ENCODE results near the gene G6PD. TPM values are rescaled to one million over a fixed set of nuclear protein-coding genes. Genes with fewer than 3 reads are reported as not detected.

The G6PD gene
- total and polyA plus RNA-seq, 2 of the 4 experiments (the other 2 are of a cell fraction), result 77.1 to 213 TPM

- H3K27ac ChIP-seq (ENCODE audit: insufficient read depth, low read length), result peak overlapping the region; percentile 98
- peak overlapping the region; percentile 89 for H2BK5ac ChIP-seq (ENCODE audit: low read depth, low read length, poor library complexity, severe bottlenecking)
- intact Hi-C loops (cut with micrococcal nuclease) (loop anchor here (1.0 kb wide), 1 partner anchor 37 kb away; the partner anchor contains the start of gene SLC10A3), in situ Hi-C loops (cut with MboI; ENCODE audit: low sequenced_read_pairs) (loop anchor here (25.0 kb wide), 1 partner anchor 1565 kb away; no protein-coding TSS in a partner anchor), dilution Hi-C loops (cut with HindIII; ENCODE audit: low sequenced_read_pairs, unreplicated experiment) (no loop called here)
- H4K8ac ChIP-seq (ENCODE audit: low read depth in 2 of 2, low read length in 2 of 2), result peak overlapping the region; percentile 55 to 95
- H3K23ac ChIP-seq (ENCODE audit: low read depth, low read length), result peak overlapping the region; percentile 84
- H2BK15ac ChIP-seq (ENCODE audit: low read depth, low read length), result peak overlapping the region; percentile 49; the same call in 1 of the 3 replicates
- H3K4me3 ChIP-seq (ENCODE audit: insufficient read depth, low read depth, low read length), result no peak overlapping the region
- H4K91ac ChIP-seq (ENCODE audit: insufficient read depth, low read depth, low read length), result peak overlapping the region; percentile 94
- no peaks in the 10 kb centered on the region for H4K20me1 ChIP-seq (ENCODE audit: insufficient read depth, low read length)
- peak overlapping the region; percentile 99 for H3K18ac ChIP-seq (ENCODE audit: low read depth, low read length)
- POLR2A ChIA-PET (ENCODE audit: unreplicated experiment), result no interaction called here
- peak overlapping the region; percentile 94 for H3K4ac ChIP-seq (ENCODE audit: low read depth, low read length)
- 0 out of 2 replicates have a peak overlapping the region, but pooled peaks have one; percentile 35 for H2BK20ac ChIP-seq (ENCODE audit: low read depth, low read length)
- 0 out of 2 replicates have a peak, but pooled peaks cover 2% of the 10 kb centered on the region for H3K9me1 ChIP-seq (ENCODE audit: insufficient read depth, low read length)
- H3K27me3 ChIP-seq (ENCODE audit: control insufficient read depth, insufficient read depth, low read length), result no peaks in the 10 kb centered on the region
- peak overlapping the region; percentile 47 for H3K4me2 ChIP-seq (ENCODE audit: low read depth, low read length)
- H2AK9ac ChIP-seq (replicated peaks; ENCODE audit: low read depth, low read length, poor library complexity), result peak overlapping the region; percentile 93
- CTCF ChIA-PET, result interaction anchor here (0.8 to 1.8 kb wide), 3 partner anchors 8 to 67 kb away, joined by 5 read pairs; no protein-coding TSS in a partner anchor
- peaks cover 10% of the 10 kb centered on the region for H3K4me1 ChIP-seq (ENCODE audit: control insufficient read depth, insufficient read depth, low read length)
- ATAC-seq (ENCODE audit: low read depth), result peak; percentile 76
- DNase-seq, result peak; percentile 67
- peak overlapping the region; percentile 82 for H3K9ac ChIP-seq (ENCODE audit: low read depth, low read length)
- peak overlapping the region; percentile 40; the same call in 1 of the 2 replicates for H3K56ac ChIP-seq (ENCODE audit: extremely low read depth, insufficient read depth, low read length)
- H3K14ac ChIP-seq (replicated peaks; ENCODE audit: low read depth, low read length), result peak overlapping the region; percentile 97
- peak overlapping the region; percentile 70; the same call in 1 of the 2 replicates for H2BK120ac ChIP-seq (ENCODE audit: low read depth, low read length)
- 35% methylated on average over 4 of the region's 15 CpGs; no CpG with 5 or more reads in 1 of the 2 experiments for WGBS, 2 experiments (ENCODE audit: extremely low coverage in 2 of 2, insufficient read length in 1 of 2)
- H2AK5ac ChIP-seq (ENCODE audit: low read depth, low read length), result 0 out of 2 replicates have a peak overlapping the region, but pooled peaks have one; percentile 76
- no peaks in the 10 kb centered on the region; the same call in 1 of the 2 replicates for H3K9me3 ChIP-seq (ENCODE audit: control insufficient read depth, insufficient read depth, low read length)
- BruUV-seq (replicated peaks), result no TSS peak
- H3K79me1 ChIP-seq (ENCODE audit: low read depth in 1 of 2, low read length in 2 of 2), result no peaks in the 10 kb centered on the region; a peak in 1 of 4 replicates
- H2AFZ ChIP-seq (replicated peaks; ENCODE audit: low read length, poor library complexity), result peak overlapping the region; percentile 86
- H4K5ac ChIP-seq (ENCODE audit: low read depth, low read length), result peak overlapping the region; percentile 100
- H3K36me3 ChIP-seq (ENCODE audit: control insufficient read depth, insufficient read depth, low read length), result peaks cover 14% of the 10 kb centered on the region; the same call in 1 of the 2 replicates
- TF ChIP-seq RFX5 (IDR thresholded peaks at IDR 0.05; ENCODE audit: low read depth, low read length) (no peak), MAFK (IDR thresholded peaks at IDR 0.05; ENCODE audit: low read depth, low read length) (no peak), ELK1 (IDR thresholded peaks at IDR 0.05; ENCODE audit: borderline replicate concordance, low read depth, low read length) (no peak), NFE2L2 (IDR thresholded peaks at IDR 0.05; ENCODE audit: low read depth, low read length) (no peak), RCOR1 (IDR thresholded peaks at IDR 0.05; ENCODE audit: insufficient replicate concordance, low read length) (no peak), USF2 (IDR thresholded peaks at IDR 0.05; ENCODE audit: low read depth, low read length) (no peak), SMC3 (IDR thresholded peaks at IDR 0.05; ENCODE audit: low read depth, low read length) (no peak), BHLHE40 (IDR thresholded peaks at IDR 0.05; ENCODE audit: low read depth, low read length) (no peak), RAD21 (IDR thresholded peaks at IDR 0.05; ENCODE audit: low read length) (peak; percentile 38), MAZ (IDR thresholded peaks at IDR 0.05; ENCODE audit: borderline replicate concordance, low read depth, low read length) (no peak), CHD1 (IDR thresholded peaks at IDR 0.05; ENCODE audit: low read depth, low read length) (no peak), FOS (IDR thresholded peaks at IDR 0.05; ENCODE audit: low read depth, low read length) (no peak), POLR2A (IDR thresholded peaks at IDR 0.05; ENCODE audit: low read depth, low read length) (no peak), CEBPB (IDR thresholded peaks at IDR 0.05; ENCODE audit: low read depth, low read length) (no peak)
These were observed 19.6 kb downstream of the G6PD start for GRCh38 chrX:154526901-154527675.
